ENCODE data around the gene PGF. TPM values are rescaled to one million over a fixed set of nuclear protein-coding genes. Genes with fewer than 3 reads are reported as not detected.

The PGF gene
- total and polyA plus RNA-seq, 2 of the 13 experiments (the other 11 are each of a cell fraction or from before 2014, with no cell fraction given), result 10.7 to 27.5 TPM

DNA sequence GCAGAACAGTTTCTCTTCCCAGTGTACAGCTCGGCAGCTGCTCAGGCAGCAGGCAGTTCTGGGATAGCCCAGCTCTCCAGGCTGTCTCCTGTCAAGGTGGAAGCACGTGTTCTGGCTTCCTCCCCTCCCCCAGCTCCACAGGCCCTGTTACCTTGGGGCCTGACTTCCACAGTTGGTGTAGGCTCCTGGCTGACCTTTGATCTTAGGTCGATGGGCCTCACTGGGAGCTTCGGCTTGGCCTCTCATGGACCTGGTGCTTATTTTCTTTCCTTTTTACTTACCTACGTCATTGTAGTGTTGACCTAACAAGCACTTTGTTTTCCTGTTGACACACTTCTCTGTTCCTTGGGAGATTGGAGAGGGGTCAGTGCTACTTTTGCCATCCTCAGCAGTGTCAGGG, 56.7 kb downstream of the PGF start (continued):
- TF ChIP-seq, protein P1, sequence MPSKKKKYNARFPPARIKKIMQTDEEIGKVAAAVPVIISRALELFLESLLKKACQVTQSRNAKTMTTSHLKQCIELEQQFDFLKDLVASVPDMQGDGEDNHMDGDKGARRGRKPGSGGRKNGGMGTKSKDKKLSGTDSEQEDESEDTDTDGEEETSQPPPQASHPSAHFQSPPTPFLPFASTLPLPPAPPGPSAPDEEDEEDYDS (CRISPR knock-in tag; IDR thresholded peaks at IDR 0.05), result 0 out of 2 replicates have a peak, but pooled peaks have one; percentile 32
- TF ChIP-seq BRCA1 (CRISPR knock-in tag; IDR thresholded peaks at IDR 0.05), result peak; percentile 50
- no peak for TF ChIP-seq POLR2AphosphoS5 (IDR thresholded peaks at IDR 0.05; ENCODE audit: low read depth, low read length)
- TF ChIP-seq EHMT2 (IDR thresholded peaks at IDR 0.05; ENCODE audit: borderline replicate concordance, low read depth, low read length), result peak; percentile 73; the same call in 1 of the 2 replicates
- 0 out of 2 replicates have a peak, but pooled peaks have one; percentile 14 for TF ChIP-seq ZNF746 (CRISPR knock-in tag; IDR thresholded peaks at IDR 0.05)
- TF ChIP-seq, protein P2, sequence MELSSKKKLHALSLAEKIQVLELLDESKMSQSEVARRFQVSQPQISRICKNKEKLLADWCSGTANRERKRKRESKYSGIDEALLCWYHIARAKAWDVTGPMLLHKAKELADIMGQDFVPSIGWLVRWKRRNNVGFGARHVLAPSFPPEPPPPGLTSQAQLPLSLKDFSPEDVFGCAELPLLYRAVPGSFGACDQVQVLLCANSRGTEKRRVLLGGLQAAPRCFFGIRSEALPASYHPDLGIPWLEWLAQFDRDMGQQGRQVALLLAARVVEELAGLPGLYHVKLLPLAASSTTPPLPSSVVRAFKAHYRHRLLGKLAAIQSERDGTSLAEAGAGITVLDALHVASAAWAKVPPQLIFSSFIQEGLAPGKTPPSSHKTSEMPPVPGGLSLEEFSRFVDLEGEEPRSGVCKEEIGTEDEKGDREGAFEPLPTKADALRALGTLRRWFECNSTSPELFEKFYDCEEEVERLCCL (CRISPR knock-in tag; IDR thresholded peaks at IDR 0.05; ENCODE audit: borderline replicate concordance), result no peak
- TF ChIP-seq ZNF235 (CRISPR knock-in tag; IDR thresholded peaks at IDR 0.05; ENCODE audit: borderline replicate concordance), result no peak
- TF ChIP-seq SMAD1 (CRISPR knock-in tag; IDR thresholded peaks at IDR 0.05; ENCODE audit: borderline replicate concordance, low read depth), result no peak
- no peak for TF ChIP-seq ZNF138 (CRISPR knock-in tag; IDR thresholded peaks at IDR 0.05; ENCODE audit: low read depth)
- TF ChIP-seq, protein P3, sequence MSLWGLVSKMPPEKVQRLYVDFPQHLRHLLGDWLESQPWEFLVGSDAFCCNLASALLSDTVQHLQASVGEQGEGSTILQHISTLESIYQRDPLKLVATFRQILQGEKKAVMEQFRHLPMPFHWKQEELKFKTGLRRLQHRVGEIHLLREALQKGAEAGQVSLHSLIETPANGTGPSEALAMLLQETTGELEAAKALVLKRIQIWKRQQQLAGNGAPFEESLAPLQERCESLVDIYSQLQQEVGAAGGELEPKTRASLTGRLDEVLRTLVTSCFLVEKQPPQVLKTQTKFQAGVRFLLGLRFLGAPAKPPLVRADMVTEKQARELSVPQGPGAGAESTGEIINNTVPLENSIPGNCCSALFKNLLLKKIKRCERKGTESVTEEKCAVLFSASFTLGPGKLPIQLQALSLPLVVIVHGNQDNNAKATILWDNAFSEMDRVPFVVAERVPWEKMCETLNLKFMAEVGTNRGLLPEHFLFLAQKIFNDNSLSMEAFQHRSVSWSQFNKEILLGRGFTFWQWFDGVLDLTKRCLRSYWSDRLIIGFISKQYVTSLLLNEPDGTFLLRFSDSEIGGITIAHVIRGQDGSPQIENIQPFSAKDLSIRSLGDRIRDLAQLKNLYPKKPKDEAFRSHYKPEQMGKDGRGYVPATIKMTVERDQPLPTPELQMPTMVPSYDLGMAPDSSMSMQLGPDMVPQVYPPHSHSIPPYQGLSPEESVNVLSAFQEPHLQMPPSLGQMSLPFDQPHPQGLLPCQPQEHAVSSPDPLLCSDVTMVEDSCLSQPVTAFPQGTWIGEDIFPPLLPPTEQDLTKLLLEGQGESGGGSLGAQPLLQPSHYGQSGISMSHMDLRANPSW (CRISPR knock-in tag; IDR thresholded peaks at IDR 0.05; ENCODE audit: borderline replicate concordance), result no peak
- TF ChIP-seq ZNF607 (CRISPR knock-in tag; IDR thresholded peaks at IDR 0.05; ENCODE audit: borderline replicate concordance), result 0 out of 2 replicates have a peak, but pooled peaks have one; percentile 50
- TF ChIP-seq, protein P4, sequence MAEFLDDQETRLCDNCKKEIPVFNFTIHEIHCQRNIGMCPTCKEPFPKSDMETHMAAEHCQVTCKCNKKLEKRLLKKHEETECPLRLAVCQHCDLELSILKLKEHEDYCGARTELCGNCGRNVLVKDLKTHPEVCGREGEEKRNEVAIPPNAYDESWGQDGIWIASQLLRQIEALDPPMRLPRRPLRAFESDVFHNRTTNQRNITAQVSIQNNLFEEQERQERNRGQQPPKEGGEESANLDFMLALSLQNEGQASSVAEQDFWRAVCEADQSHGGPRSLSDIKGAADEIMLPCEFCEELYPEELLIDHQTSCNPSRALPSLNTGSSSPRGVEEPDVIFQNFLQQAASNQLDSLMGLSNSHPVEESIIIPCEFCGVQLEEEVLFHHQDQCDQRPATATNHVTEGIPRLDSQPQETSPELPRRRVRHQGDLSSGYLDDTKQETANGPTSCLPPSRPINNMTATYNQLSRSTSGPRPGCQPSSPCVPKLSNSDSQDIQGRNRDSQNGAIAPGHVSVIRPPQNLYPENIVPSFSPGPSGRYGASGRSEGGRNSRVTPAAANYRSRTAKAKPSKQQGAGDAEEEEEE (CRISPR knock-in tag; IDR thresholded peaks at IDR 0.05; ENCODE audit: borderline replicate concordance), result no peak
- TF ChIP-seq, protein P5, sequence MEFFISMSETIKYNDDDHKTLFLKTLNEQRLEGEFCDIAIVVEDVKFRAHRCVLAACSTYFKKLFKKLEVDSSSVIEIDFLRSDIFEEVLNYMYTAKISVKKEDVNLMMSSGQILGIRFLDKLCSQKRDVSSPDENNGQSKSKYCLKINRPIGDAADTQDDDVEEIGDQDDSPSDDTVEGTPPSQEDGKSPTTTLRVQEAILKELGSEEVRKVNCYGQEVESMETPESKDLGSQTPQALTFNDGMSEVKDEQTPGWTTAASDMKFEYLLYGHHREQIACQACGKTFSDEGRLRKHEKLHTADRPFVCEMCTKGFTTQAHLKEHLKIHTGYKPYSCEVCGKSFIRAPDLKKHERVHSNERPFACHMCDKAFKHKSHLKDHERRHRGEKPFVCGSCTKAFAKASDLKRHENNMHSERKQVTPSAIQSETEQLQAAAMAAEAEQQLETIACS (CRISPR knock-in tag; IDR thresholded peaks at IDR 0.05), result no peak
- TF ChIP-seq HDAC2 (CRISPR knock-in tag; IDR thresholded peaks at IDR 0.05), result peak; percentile 88
- no peak for TF ChIP-seq HNRNPK (IDR thresholded peaks at IDR 0.05; ENCODE audit: low read depth, low read length, poor library complexity, severe bottlenecking)
- peak; percentile 55; the same call in 1 of the 2 replicates for TF ChIP-seq ZNF121 (CRISPR knock-in tag; IDR thresholded peaks at IDR 0.05)
- TF ChIP-seq, protein P6, sequence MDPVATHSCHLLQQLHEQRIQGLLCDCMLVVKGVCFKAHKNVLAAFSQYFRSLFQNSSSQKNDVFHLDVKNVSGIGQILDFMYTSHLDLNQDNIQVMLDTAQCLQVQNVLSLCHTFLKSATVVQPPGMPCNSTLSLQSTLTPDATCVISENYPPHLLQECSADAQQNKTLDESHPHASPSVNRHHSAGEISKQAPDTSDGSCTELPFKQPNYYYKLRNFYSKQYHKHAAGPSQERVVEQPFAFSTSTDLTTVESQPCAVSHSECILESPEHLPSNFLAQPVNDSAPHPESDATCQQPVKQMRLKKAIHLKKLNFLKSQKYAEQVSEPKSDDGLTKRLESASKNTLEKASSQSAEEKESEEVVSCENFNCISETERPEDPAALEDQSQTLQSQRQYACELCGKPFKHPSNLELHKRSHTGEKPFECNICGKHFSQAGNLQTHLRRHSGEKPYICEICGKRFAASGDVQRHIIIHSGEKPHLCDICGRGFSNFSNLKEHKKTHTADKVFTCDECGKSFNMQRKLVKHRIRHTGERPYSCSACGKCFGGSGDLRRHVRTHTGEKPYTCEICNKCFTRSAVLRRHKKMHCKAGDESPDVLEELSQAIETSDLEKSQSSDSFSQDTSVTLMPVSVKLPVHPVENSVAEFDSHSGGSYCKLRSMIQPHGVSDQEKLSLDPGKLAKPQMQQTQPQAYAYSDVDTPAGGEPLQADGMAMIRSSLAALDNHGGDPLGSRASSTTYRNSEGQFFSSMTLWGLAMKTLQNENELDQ (CRISPR knock-in tag; IDR thresholded peaks at IDR 0.05; ENCODE audit: borderline replicate concordance), result no peak
